Hematopoietic multipotent progenitor cell treated with erythropoietin and hydrocortisone succinate and interleukin-3 and kit ligand, for 6 days (in vitro differentiated cells): Measurements from ENCODE around the gene DDIT4.

Experiments used
- DNase-seq: peaks from one replicate; pipeline ENCODE4 v3.0.0-alpha.2; 2015

The DDIT4 gene

DNA sequence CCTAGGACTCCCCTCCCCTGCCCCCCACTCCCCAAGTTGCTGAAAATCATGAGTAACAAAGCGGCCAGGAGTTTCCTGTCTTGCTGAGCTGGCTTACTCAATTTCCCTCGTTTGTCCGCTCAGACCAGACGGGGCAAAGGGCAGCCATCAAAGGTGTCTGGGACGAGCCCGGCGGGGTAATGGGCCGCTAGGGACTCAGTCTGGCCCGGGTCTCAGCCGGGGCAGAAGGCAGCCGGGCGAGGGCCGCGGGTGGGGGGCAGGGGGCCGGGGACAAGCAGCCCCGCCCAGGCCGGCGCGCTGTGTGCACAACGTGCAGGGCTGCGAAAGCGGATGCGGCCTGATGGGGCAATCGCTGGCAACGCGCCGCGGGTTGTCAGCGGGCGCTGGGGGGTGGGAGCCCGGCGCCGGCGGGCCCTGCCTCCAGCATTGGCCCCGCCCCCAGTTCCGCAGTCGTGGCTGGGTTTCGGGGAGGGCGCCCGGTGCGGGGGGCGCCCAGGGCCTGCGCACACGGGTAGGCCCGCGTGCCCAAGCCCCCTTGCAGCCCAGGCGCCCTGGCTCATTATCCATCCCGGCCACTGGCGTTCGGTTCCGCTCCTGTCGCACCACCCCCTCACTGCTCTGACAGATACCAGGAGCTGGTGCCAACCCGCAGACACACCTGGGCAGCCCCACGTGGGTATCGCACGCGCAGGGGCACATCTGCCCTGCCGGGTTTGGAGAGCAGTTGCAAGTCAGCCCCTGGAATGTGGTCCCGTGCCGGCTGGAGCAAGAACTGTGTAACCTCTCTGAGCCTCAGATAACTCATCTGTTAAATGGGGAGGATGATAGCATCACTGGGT lies 45.9 kb downstream of the DDIT4 start:
- peak; percentile 97 for DNase-seq

DNA sequence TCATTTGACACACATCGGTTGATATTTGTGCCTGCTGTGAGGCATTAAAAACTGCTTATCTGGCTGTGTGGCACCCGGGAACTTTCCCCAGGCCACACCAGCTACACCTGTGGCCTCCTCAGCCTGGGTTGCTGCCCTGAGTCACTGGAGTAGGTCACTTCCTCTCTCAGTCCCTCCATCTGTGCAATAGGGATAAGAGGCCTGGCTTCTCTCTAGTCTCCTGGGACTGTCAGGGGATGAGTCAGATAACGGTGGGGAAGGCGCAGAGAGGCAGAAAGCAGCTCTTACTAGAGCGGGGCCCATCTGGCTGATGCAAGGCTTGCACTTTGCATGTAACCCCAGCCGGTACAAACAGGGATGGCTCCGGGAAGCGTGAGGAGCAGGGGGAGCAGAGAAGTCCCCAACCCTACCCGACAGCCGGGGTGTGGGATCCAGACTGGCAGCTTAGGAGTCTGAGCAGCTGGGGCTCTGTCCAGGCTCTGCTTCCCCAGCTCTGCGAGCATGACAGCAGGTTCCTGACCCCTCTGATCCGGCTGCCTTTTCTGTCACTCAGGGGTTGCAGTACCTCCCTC lies 47.0 kb downstream of the DDIT4 start:
- peak; percentile 99 for DNase-seq

DNA sequence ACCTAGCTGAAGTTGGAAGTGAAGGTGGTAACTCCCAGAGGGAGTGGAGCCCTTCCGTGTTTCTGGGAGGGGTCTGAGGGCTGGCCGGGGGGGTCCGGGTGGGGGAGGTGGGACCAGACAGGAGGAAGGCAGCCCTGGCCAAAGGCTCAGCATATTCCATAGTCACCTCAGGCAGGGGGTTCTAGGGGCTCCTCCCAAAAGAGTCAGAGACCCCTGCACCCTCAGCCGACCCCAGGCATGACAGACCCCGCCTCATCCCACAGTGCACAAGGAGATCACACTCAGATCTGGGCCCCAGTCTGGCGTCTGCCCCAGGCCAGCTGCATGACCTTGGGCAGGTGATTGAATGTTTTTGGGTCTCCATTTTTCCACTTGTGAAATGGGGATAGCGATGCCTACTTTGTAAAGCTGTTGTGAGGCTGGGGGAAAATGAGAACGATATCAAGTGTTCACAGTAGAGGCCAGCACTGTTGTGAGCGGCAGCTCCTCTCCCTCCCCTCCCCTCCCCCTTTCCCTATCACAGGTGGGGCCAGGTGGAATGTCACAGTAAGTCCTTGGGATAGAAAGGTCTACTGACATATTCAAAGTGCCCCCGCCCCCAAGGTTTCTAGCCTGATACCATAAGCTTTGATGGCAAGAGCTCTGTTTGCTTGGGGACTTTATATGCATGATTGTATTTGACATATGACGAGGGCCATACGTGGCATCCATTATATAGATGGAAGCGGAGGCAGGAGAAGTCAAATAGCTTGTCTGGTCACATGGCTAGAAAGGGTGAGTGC lies 47.7 kb downstream of the DDIT4 start:
- DNase-seq: peak; percentile 28

DNA sequence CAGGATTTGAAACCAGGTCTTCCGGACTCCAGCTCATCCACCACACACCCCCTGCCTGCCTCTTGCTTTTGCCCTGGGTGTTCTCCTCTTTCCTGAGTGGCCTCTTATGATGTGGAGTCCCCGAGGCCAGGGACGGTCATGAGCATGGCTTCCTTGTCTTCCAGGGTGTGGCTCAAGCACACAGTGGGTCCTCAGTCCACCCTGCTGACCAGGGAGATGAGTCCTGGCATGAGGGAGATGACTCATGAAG lies 48.2 kb downstream of the DDIT4 start:
- DNase-seq: no peak

DNA sequence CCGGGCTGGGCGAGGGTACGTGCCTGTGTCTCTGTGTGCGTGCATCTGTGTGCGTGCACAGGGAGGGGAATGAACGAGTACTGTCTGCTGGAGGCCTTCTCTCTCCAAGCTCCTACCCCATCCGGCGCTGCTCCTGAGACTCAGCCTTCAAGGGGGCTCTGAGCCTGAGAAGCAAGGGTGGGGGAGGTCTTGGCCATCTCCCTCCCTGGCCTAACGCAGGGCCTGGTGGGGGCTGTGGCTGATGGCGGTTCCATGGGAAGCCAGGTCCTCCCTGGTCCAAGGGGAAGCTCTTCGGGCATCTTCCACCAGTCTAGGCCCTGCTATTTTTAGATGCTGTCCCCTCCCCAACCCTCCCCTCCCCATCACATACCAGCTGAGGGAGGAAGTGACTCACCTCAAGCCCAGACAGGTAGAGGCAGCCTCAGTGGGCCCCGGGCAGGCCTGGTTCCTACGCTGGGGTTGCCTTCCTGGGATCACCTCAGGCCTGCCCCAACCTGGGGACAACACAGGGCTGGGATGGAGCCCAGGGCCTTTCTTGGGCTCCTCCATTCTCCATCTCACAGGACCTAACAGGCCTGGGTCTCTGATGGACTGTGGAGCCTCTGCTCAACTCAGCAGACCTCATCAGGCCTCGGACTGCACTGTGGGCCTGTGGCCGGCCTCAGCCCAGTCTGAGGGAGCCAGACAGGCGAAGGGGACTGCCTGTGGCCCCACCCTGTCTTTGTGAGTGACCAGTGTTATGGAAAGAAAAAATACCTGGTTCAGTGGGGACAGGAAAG lies 48.7 kb downstream of the DDIT4 start:
- DNase-seq: no peak

DNA sequence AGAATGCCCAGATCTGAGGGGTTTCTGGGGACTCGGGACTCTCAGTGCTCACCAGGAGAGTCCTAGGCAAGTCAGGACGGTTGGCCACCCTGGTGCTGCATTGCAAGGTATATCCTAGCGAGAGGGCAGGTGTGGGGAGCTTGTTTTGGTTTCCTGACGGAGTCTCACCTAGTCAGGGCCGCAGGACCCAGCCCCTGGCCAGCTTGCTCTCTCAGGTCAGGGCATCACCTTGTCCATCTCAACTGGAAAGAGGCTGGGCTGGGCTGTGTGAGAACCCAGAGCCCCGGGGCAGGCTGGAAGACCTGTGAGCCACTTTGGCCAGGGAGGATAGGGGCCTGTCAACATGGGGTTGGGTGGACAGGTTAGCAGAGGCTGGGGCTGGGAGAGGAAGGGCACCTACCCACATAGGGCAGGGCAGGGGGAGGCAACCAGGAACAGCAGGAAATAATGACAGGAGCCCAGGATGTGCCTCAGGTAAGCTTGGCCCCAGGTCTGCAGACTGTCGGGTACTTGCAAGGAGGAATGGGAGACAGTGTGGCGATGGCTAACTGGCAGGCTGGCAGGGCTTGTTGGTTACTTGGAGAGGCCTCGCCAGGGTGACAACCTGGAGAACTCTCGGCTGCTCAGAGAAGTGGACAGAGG lies 49.5 kb downstream of the DDIT4 start:
- DNase-seq: no peak

DNA sequence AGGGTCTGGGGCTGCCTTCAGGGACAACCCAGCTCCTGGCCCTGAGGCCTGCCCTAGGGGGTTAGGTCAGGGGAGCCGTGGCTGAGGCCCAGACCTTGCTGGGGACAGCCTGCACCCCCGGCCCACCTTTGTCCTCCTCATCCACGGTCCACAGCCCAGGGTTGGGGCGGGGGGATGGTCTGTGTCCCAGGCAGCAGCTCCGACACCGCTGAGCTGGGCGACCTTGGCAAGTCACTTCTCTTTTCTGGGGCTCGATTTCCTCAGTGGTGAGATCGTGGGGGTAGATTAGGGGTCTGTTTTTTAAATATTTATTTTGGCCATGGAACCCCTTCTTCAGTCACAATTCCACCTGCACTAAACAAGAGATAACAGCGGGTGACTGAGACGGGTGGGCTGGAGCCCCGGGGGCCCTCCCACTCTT lies 50.1 kb downstream of the DDIT4 start:
- peak; percentile 71 for DNase-seq
